AG04449 (cell line): ENCODE results near the gene RPS6KA5.
"Not testable (repeated sequence)": the region's sequence is repeated elsewhere in the genome, so short reads cannot be mapped to it uniquely, and the experiment has no call there.

ENCODE experiments used
- CTCF ChIA-PET: fragments of 350-600 bp; formaldehyde crosslinking; extraction: SDS; loops from one replicate; lab custom pipeline; 2021; ENCODE audit warnings: antibody characterized with exemption; lab: Yijun Ruan, JAX
- POLR2A ChIA-PET: fragments of 400-600, 350-600 bp; formaldehyde crosslinking; extraction: SDS; loops from one replicate; lab custom pipeline; 2020; ENCODE audit warnings: antibody characterized with exemption, inconsistent platforms; lab: Yijun Ruan, JAX
- DNase-seq: peaks from one replicate; pipeline ENCODE4 v3.0.0-alpha.2; 2010; ENCODE audit warnings: low read depth, low spot score
- H3K4me3 ChIP-seq: 2 replicates; pipeline ENCODE4 v1.5.1; 2011; ENCODE audit warnings: low read depth, mild to moderate bottlenecking, control low read depth, low read length
- TF ChIP-seq, protein P1 (sequence below): IDR thresholded peaks from one replicate; pipeline ENCODE4 v1.5.1; 2011; ENCODE audit warnings: mild to moderate bottlenecking, moderate library complexity, low read length, control low read depth, inconsistent platforms; ENCODE audit not compliant: insufficient read depth; ENCODE audit errors: missing control alignments

The RPS6KA5 gene

DNA sequence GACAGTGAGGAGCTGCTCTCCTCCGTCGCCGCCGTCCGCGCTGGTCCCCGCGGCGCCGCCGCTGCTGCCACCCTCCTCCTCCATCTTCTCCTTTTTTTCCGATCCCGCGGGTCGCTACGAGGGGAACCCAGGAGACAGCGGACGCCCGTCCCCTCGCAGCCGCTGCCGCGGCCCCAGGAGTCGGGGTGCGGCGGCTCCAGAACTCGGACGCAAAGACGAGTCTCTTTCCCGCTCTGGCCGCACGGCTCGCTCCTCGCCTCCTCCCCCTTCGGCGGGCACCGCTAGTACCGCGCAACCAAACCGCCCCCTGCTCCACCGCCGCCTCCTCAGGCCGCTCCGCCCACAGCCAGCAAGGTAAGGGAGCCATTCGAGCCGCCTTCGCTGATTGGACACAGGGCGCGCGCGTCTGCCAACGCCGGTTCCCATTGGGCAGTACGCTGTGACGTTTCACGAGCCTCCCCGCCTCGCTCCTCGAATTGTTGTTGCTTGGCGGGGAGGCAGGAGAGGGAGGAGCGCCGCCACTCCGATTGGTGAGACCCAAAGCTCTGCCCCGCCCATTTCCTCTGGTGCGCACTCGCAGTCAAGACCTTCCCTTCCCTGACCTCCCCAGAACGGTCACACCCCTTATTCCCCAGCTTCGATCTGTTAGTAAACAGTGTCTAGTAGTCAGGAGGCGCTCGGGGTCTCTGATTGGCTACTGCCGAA is at the start of gene RPS6KA5:
Gene RPS6KA5, minus strand, starts transcription at position 291 of the 705 bp plus-strand sequence. Its CDS starts 207 bp downstream, at position 84.
- DNase-seq = peak; percentile 99
- POLR2A ChIA-PET = no interaction called here

DNA sequence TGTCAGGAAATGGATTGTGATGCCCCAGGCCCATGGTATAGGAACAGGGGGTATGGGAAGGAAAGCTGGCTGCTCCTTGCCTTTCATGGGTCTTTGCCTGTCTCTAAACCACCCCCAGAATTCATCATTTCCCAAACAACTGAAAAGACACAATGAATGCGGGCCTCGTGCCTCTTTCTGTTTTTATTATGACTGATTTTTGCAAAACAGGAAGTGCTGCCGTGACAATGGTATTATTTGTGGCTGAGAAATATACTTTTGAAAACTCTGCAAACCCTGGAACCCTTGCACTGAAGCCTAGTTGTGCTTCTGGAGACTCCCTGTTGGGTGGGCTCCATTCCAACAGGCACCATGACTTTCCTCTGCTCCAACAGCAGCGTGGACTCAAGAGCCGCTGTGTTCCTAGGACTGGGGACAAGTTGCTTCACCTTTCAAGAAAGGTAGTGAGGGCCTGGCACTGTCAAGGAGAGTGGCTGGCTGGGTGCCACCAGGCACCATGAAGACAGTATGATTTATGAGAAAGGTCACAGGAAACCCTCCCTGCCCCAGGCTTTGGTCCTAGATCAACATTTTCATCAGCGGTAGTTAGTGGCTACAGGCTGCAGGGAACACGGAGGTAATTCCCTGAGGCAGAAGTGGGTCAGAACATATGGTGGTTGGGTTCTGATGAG is 48.6 kb upstream of the RPS6KA5 start:
- no peak overlapping the region for H3K4me3 ChIP-seq
- CTCF ChIA-PET = no interaction called here
- POLR2A ChIA-PET = no interaction called here
- DNase-seq = no peak
- TF ChIP-seq, protein P1, sequence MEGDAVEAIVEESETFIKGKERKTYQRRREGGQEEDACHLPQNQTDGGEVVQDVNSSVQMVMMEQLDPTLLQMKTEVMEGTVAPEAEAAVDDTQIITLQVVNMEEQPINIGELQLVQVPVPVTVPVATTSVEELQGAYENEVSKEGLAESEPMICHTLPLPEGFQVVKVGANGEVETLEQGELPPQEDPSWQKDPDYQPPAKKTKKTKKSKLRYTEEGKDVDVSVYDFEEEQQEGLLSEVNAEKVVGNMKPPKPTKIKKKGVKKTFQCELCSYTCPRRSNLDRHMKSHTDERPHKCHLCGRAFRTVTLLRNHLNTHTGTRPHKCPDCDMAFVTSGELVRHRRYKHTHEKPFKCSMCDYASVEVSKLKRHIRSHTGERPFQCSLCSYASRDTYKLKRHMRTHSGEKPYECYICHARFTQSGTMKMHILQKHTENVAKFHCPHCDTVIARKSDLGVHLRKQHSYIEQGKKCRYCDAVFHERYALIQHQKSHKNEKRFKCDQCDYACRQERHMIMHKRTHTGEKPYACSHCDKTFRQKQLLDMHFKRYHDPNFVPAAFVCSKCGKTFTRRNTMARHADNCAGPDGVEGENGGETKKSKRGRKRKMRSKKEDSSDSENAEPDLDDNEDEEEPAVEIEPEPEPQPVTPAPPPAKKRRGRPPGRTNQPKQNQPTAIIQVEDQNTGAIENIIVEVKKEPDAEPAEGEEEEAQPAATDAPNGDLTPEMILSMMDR = no peak

More for the DNA sequence above, at the start of gene RPS6KA5:
- TF ChIP-seq, protein P1 = no peak
- peak within 1 kb of the TSS; percentile 86 for H3K4me3 ChIP-seq
- CTCF ChIA-PET = interaction anchor here (0.7 to 1.9 kb wide), 5 partner anchors 53 to 113 kb away, joined by 3 to 7 read pairs (median 3); partner anchors contain the start of gene DGLUCY

DNA sequence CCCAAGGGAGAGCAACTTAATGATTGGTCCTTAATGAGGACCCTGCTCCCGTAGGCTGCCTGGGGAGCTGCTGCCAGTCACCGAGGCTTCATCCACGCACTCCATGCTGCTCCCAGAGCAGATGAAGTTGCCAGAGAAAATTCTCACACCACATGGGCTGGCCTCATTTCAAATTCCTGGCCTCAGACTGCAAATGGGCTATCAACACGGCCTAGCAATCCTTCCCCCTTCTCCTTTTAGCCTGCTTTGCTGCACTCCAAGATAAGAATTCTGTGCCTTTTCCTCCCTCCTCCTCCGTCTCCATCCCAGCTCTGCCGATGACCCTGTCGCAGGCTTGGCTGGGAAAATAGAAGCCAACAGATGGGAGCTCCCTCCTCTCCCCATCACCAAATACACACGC is 42.7 kb upstream of the RPS6KA5 start:
- TF ChIP-seq, protein P1 = no peak
- CTCF ChIA-PET = no interaction called here
- POLR2A ChIA-PET = no interaction called here

DNA sequence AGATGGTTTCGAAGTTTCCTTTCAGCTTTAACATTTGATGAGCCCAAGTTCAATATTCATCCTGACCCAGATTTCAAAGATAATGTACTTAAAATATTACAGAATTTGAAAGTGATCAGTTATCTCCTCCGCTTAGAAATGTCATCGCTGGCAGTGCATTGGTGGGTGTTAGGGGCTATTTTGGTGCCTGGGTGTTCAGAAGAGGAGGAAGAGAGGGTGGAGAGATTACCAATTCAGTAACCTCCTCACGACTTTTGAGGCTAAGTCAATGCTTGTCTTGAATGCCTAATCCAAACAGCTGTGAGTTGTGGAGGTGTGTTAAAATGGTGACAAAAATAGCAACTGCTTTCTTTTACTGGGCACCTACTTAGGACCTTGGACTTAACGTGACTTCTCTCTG is 39.7 kb upstream of the RPS6KA5 start:
- TF ChIP-seq, protein P1 = no peak
- POLR2A ChIA-PET = no interaction called here
- CTCF ChIA-PET = no interaction called here

More for the DNA sequence above, 42.7 kb upstream of the RPS6KA5 start:
- DNase-seq = no peak
- no peak overlapping the region for H3K4me3 ChIP-seq

DNA sequence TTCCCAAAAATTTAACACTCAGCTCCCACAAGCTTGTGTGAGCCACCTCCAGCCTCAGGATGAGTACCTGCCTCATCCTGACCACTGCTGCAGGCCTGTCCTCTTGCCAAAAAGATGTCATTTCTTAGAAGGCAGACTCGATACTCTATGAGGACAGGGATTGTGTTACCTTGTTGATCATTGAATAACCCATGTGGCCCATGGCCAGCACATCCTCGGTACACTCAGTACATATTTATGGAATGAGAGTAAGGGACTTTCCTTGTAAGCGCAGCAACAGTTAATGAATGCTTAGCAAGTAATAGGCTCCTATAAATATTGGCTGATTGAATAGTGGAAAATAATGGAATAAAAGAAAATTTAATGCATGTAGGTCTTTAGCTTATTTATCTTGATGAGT is 38.1 kb upstream of the RPS6KA5 start:
- POLR2A ChIA-PET = no interaction called here
- TF ChIP-seq, protein P1 = no peak
- no peak overlapping the region for H3K4me3 ChIP-seq
- no peak for DNase-seq
- CTCF ChIA-PET = no interaction called here

More for the DNA sequence above, 39.7 kb upstream of the RPS6KA5 start:
- no peak for DNase-seq
- no peak overlapping the region for H3K4me3 ChIP-seq

DNA sequence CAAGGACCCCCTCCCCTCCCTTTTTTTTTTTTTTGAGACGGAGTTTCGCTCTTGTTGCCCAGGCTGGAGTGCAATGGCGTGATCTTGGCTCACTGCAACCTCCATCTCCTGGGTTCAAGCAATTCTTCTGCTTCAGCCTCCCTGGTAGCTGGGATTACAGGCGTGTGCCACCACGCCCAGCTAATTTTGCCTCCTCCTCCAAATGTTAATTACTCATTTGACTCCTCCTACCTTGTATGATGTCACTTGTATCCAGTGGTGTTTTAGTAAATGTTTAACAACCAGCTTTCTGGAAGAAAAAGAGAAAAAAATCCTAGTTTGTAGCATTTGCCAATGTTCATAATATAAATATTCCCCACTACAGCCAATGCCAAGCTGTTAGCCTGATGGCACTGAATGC is 37.2 kb upstream of the RPS6KA5 start:
- H3K4me3 ChIP-seq, POLR2A ChIA-PET, CTCF ChIA-PET, DNase-seq: not testable (repeated sequence)
